ENCODE measurements around the gene ATP5PD. TPM values are rescaled to one million over a fixed set of nuclear protein-coding genes. Genes with fewer than 3 reads are reported as not detected.
A peak's percentile ranks its signal among the peaks of the same experiment; 100 is the strongest.

The ATP5PD gene
- total RNA-seq, 2 donors from 2014 or later, result 164 to 216 TPM

DNA sequence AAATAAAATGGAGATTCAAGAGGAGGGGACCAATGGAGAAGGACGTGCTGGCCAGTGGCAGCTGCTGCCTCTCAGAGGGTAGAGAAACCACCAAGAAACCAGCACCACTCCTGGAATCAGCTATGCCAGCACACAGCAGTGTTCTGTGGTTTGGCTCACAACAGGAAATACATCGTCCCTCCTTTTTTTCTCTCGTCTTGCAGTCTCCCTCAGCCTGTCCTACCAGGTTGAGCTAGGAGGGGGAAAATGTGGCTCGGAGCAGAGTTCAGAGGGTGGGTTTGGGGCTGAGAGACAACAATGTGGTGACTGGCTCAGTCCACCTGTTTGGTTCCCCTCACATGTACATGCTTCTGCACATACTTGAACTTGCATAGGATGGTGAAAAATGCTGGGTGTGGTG is 21.1 kb upstream of the ATP5PD start:
- H3K9me3 Mint-ChIP-seq, result no peaks in the 10 kb centered on the region
- H3K4me3 Mint-ChIP-seq, result peak overlapping the region; percentile 76
- peak overlapping the region; percentile 62 for H3K27ac Mint-ChIP-seq
- peaks cover 19% of the 10 kb centered on the region for H3K4me1 Mint-ChIP-seq
- peaks cover 33% of the 10 kb centered on the region for H3K36me3 Mint-ChIP-seq (ENCODE audit: low read depth)
- no peaks in the 10 kb centered on the region for H3K27me3 Mint-ChIP-seq
- peak; percentile 80 for ATAC-seq (replicated peaks)

DNA sequence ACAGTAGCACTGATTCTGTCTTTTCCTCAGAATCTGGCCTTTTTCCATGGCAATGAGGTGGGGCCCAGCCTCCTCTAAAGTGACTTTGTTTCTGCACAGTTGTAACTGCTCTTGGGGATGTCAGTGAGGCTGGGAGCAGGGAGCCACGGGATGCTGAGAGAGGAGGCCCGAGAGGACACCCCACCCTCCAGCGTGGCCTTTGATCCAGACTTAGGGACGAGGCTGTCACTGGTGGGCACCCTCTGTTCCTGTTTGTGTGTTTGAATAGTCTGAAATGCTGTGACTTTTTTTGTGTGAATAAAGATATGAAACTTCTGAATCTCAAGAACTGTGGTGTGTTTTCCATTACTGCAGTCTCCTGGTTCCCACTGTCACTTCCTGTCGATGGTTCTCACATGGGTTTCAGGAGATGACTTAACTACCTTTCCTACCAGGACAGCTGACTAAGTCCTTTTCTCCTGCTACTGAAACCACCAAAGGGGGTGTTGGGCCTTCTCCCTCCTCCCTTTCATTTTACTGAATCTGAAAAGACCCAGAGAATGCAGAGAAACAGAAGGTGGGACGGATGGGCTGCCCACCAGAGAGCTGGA is 18.9 kb upstream of the ATP5PD start:
- H3K4me3 Mint-ChIP-seq, result peak overlapping the region; percentile 76
- H3K36me3 Mint-ChIP-seq (ENCODE audit: low read depth), result peaks cover 55% of the 10 kb centered on the region
- H3K27ac Mint-ChIP-seq, result peak overlapping the region; percentile 96
- H3K9me3 Mint-ChIP-seq, result no peaks in the 10 kb centered on the region
- ATAC-seq (replicated peaks), result peak; percentile 89
- peaks cover 19% of the 10 kb centered on the region for H3K4me1 Mint-ChIP-seq
- no peaks in the 10 kb centered on the region for H3K27me3 Mint-ChIP-seq

- no peak for ATAC-seq (replicated peaks)
- H3K27ac Mint-ChIP-seq, result peak overlapping the region; percentile 96
- no peaks in the 10 kb centered on the region for H3K9me3 Mint-ChIP-seq
These were observed 18.2 kb upstream of the ATP5PD start for GRCh38 chr17:75064867-75065561.

DNA sequence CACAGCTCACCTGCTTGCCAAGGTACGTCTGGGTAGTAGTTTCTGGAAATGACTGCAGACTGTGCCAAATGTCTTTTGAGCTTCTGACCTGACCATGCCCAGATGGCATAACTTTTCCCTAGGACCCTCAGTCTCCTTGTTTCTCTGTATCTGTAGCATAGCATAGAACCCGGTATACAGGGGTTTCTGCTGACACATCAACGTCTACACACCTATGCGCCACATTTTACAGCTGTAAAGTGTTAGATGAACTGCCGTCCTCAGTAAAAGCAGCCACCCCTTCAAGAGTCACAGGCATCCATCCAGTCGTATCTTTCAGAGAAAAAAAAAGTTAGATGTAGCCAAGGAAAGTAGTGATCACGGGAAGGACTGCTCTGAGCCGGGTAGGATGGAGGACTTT is 17.7 kb upstream of the ATP5PD start:
- H3K27me3 Mint-ChIP-seq, result no peaks in the 10 kb centered on the region
- H3K36me3 Mint-ChIP-seq (ENCODE audit: low read depth), result peaks cover 67% of the 10 kb centered on the region
- peak overlapping the region; percentile 76 for H3K4me3 Mint-ChIP-seq
- H3K9me3 Mint-ChIP-seq, result no peaks in the 10 kb centered on the region
- no peak for ATAC-seq (replicated peaks)
- peaks cover 19% of the 10 kb centered on the region for H3K4me1 Mint-ChIP-seq
- peak overlapping the region; percentile 96 for H3K27ac Mint-ChIP-seq

More at GRCh38 chr17:75064867-75065561, 18.2 kb upstream of the ATP5PD start:
- H3K36me3 Mint-ChIP-seq (ENCODE audit: low read depth), result peaks cover 61% of the 10 kb centered on the region
- peak overlapping the region; percentile 76 for H3K4me3 Mint-ChIP-seq
- no peaks in the 10 kb centered on the region for H3K27me3 Mint-ChIP-seq
- peaks cover 19% of the 10 kb centered on the region for H3K4me1 Mint-ChIP-seq

GRCh38 chr17:75064040-75064439 is 17.3 kb upstream of the ATP5PD start:
- Mint-ChIP-seq H3K36me3 (ENCODE audit: low read depth) (peaks cover 70% of the 10 kb centered on the region), H3K4me1 (peaks cover 19% of the 10 kb centered on the region), H3K27ac (peak overlapping the region; percentile 46), H3K27me3 (no peaks in the 10 kb centered on the region), H3K9me3 (no peaks in the 10 kb centered on the region), H3K4me3 (no peak overlapping the region)
- no peak for ATAC-seq (replicated peaks)

DNA sequence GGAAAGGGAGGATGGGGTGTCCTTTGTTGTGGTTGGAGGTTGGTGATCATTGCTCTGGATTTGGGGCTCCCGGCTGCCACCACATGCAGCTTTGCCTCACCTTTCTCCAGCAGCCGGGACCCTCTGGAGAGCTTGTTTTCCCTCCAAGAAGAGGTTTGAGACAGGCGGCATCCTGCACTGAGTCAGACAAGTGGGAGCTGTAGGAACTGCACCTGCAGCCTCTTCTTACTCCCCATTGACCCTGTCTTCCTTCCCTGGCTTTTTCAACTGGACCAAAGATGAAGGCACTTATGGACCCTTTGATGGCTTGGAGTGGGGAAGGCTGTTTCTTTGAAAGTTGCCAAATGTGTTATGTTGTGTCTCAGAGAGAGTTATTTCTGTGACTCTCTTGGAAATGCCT is 16.9 kb upstream of the ATP5PD start:
- H3K4me3 Mint-ChIP-seq, result no peak overlapping the region
- no peak for ATAC-seq (replicated peaks)
- no peaks in the 10 kb centered on the region for H3K27me3 Mint-ChIP-seq
- peak overlapping the region; percentile 46 for H3K27ac Mint-ChIP-seq
- peaks cover 70% of the 10 kb centered on the region for H3K36me3 Mint-ChIP-seq (ENCODE audit: low read depth)
- H3K9me3 Mint-ChIP-seq, result no peaks in the 10 kb centered on the region
- peaks cover 19% of the 10 kb centered on the region for H3K4me1 Mint-ChIP-seq

DNA sequence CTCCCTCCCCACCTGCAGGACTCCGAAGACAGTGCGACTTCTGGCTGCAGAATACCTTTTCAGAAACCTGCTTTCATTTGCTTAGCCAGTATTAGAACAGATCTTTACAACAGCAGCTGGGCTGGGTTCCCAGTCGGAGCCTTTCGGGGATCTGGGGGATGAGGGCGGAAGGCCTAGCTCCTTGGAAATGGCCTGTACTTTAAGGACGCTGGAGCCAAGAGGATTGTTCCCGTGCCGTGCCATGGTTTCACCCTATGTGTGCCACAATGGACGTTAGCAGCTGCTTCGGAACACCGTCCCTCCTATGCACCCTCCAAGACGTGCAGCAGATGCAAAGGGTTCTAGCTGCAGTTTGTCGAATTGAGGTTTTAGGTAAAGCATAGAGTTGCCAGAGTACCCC is 16.4 kb upstream of the ATP5PD start:
- ATAC-seq (replicated peaks), result no peak
- Mint-ChIP-seq H3K27me3 (no peaks in the 10 kb centered on the region), H3K9me3 (no peaks in the 10 kb centered on the region)

DNA sequence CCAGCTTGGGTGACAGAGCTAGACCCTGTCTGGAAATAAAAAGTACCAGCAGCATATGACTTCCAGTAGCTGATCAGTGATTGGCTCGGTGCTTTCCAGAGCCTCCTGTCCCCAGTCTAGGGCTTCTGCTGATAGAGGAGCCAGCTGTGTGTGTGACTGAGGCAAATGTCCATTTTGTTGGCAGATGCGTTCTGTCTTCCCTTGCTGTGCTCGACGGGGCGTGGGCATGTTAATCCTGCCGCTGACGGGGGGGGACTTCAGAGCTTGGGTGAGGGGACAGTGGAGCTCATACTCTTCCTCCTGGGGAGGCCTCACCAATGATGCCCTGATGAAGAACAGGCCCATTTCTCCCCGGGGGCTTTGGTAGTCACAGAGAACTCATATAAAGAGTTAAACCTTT is 14.8 kb upstream of the ATP5PD start:
- ATAC-seq (replicated peaks), result no peak
- peak overlapping the region; percentile 39 for H3K27ac Mint-ChIP-seq

More for the DNA sequence above, 16.4 kb upstream of the ATP5PD start:
- peaks cover 70% of the 10 kb centered on the region for H3K36me3 Mint-ChIP-seq (ENCODE audit: low read depth)
- no peak overlapping the region for H3K27ac Mint-ChIP-seq
- peaks cover 19% of the 10 kb centered on the region for H3K4me1 Mint-ChIP-seq
- no peak overlapping the region for H3K4me3 Mint-ChIP-seq

DNA sequence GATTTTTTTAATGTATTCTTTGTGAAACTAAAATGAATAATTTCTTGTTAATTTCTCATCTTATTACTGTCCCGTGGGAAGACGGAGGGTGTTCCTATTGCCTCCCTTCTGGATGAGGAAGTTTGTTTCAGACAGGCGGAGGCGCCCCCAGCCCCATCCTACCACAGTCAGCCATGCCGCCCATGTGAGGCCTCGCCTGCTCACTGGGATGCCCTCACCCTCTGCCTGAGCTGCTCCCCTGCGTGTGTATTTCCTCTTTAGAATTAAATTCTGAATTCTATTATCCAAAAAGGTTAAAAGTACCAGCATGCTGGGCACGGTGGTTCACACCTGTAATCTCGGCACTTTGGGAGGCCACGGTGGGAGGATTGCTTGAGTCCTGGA is 14.3 kb upstream of the ATP5PD start:
- ATAC-seq (replicated peaks), result no peak
- Mint-ChIP-seq H3K4me3 (no peak overlapping the region), H3K27me3 (no peaks in the 10 kb centered on the region), H3K27ac (no peak overlapping the region), H3K4me1 (peaks cover 7% of the 10 kb centered on the region), H3K9me3 (no peaks in the 10 kb centered on the region), H3K36me3 (ENCODE audit: low read depth) (peaks cover 90% of the 10 kb centered on the region)

More for the DNA sequence above, 14.8 kb upstream of the ATP5PD start:
- no peaks in the 10 kb centered on the region for H3K9me3 Mint-ChIP-seq
- peaks cover 85% of the 10 kb centered on the region for H3K36me3 Mint-ChIP-seq (ENCODE audit: low read depth)
- no peaks in the 10 kb centered on the region for H3K27me3 Mint-ChIP-seq
- H3K4me3 Mint-ChIP-seq, result no peak overlapping the region
- peaks cover 13% of the 10 kb centered on the region for H3K4me1 Mint-ChIP-seq

GRCh38 chr17:75060434-75061054 is 13.8 kb upstream of the ATP5PD start:
- Mint-ChIP-seq H3K4me1 (peaks cover 2% of the 10 kb centered on the region), H3K4me3 (no peak overlapping the region), H3K27me3 (no peaks in the 10 kb centered on the region), H3K27ac (no peak overlapping the region), H3K9me3 (no peaks in the 10 kb centered on the region), H3K36me3 (ENCODE audit: low read depth) (peaks cover 90% of the 10 kb centered on the region)
- no peak for ATAC-seq (replicated peaks)

- Mint-ChIP-seq H3K27me3 (no peaks in the 10 kb centered on the region), H3K4me1 (no peaks in the 10 kb centered on the region), H3K9me3 (no peaks in the 10 kb centered on the region), H3K36me3 (ENCODE audit: low read depth) (peaks cover 90% of the 10 kb centered on the region), H3K27ac (no peak overlapping the region), H3K4me3 (no peak overlapping the region)
- ATAC-seq (replicated peaks), result no peak
These were observed 12.9 kb upstream of the ATP5PD start for GRCh38 chr17:75059369-75060345.

DNA sequence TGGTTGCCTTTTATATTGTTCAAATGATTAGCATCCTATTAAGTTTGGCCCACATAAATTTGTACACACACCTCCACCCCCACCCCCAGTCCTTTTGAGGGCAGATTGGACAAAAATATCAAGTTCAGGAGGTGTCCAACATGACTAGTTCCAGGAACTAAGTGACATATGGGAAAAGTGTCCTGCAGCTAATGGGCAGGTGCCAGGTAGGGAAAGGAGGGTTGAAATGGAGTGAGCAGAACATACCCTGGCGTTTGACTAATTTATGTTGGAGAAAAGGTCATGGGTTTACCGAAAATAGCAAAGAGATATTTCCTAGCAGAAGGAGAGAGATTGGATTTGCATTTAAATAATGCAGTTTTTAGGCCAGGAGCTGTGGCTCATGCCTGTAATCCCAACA is 5.2 kb upstream of the ATP5PD start:
- Mint-ChIP-seq H3K36me3 (ENCODE audit: low read depth) (peaks cover 81% of the 10 kb centered on the region), H3K9me3 (no peaks in the 10 kb centered on the region), H3K4me1 (peaks cover 11% of the 10 kb centered on the region), H3K27me3 (no peaks in the 10 kb centered on the region), H3K4me3 (no peak overlapping the region), H3K27ac (no peak overlapping the region)
- ATAC-seq (replicated peaks), result no peak

DNA sequence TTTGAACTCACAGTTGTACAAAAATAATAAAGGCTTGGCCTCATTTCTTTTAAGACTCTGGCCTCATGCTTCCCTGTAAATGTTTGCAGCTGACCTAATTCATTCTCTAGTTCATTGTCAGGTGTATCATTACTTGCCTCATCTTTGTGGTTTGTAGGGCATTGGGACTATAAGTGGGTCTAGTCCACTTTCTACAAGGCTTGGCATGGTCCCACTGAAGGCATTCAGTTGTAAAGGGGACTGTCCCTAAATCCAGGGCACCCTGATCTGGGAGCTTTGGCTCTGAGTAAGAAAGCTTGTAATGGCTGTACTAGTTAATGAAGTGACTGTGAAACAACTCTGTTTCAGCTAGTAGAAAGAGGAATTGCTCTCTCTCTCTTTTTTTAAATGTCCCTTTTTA is 2.9 kb upstream of the ATP5PD start:
- Mint-ChIP-seq H3K4me3 (peak overlapping the region; percentile 92), H3K4me1 (peaks cover 16% of the 10 kb centered on the region), H3K27me3 (no peaks in the 10 kb centered on the region), H3K36me3 (ENCODE audit: low read depth) (peaks cover 65% of the 10 kb centered on the region), H3K27ac (no peak overlapping the region), H3K9me3 (no peaks in the 10 kb centered on the region)
- no peak for ATAC-seq (replicated peaks)

DNA sequence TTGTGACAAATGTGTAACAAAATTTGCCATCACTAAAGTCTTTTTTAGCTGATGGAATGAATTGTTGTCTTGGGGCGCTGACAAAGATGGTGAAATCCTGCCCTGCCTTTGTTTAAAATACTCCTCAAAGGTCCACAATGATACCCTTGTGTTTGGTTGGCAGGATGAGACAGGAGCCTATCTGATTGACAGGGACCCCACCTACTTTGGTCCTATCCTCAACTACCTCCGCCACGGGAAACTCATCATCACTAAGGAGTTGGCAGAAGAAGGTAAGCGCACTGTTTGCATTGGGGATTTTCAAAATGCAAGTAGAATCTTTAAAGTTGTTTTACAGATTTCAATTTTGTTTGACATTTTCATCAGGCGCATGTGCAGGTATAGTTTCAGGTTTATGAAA is 2.3 kb upstream of the ATP5PD start:
- peaks cover 61% of the 10 kb centered on the region for H3K36me3 Mint-ChIP-seq (ENCODE audit: low read depth)
- H3K4me1 Mint-ChIP-seq, result peaks cover 16% of the 10 kb centered on the region
- no peaks in the 10 kb centered on the region for H3K27me3 Mint-ChIP-seq
- H3K4me3 Mint-ChIP-seq, result peak overlapping the region; percentile 92
- H3K27ac Mint-ChIP-seq, result no peak overlapping the region
- H3K9me3 Mint-ChIP-seq, result no peaks in the 10 kb centered on the region
- ATAC-seq (replicated peaks), result no peak
